Skeletal muscle tissue (tissue), 4 donors: ENCODE results near the gene SEPTIN8. TPM values are rescaled to one million over a fixed set of nuclear protein-coding genes. Genes with fewer than 3 reads are reported as not detected.
A peak's percentile ranks its signal among the peaks of the same experiment; 100 is the strongest.

Source experiments
- H3K27ac ChIP-seq: one replicate; pipeline ENCODE4 v1.7.0; 2013; ENCODE audit warnings: mild to moderate bottlenecking, low read depth, low read length, inconsistent platforms
- H3K27me3 ChIP-seq, 3 donors: one replicate each; pipeline ENCODE4 v1.7.0; 2013; ENCODE audit warnings: low read length in 3 of 3; ENCODE audit not compliant: control insufficient read depth in 3 of 3, insufficient read depth in 3 of 3
- H3K36me3 ChIP-seq, 3 donors: one replicate each; pipeline ENCODE4 v1.7.0; 2013; ENCODE audit warnings: low read length in 3 of 3; ENCODE audit not compliant: control insufficient read depth in 3 of 3, insufficient read depth in 3 of 3
- H3K4me1 ChIP-seq, 3 donors: one replicate each; pipeline ENCODE4 v1.7.0; 2013; ENCODE audit warnings: low read length in 3 of 3, mild to moderate bottlenecking in 3 of 3; ENCODE audit not compliant: control insufficient read depth in 3 of 3, insufficient read depth in 3 of 3
- H3K4me3 ChIP-seq, 3 donors: one replicate each; pipeline ENCODE4 v1.7.0; 2013; ENCODE audit warnings: low read length in 3 of 3
- H3K9ac ChIP-seq, 3 donors: one replicate each; pipeline ENCODE4 v1.7.0; 2013; ENCODE audit warnings: low read length in 3 of 3, mild to moderate bottlenecking in 3 of 3, moderate library complexity in 2 of 3, low read depth in 1 of 3
- H3K9me3 ChIP-seq, 3 donors: one replicate each; pipeline ENCODE4 v1.7.0; 2013; ENCODE audit warnings: low read length in 3 of 3; ENCODE audit not compliant: control insufficient read depth in 3 of 3
- total RNA-seq: library from RNA; depleted of rRNA; stranded (reverse); fragments of >200 nt; gene quantifications from one replicate; pipeline ENCODE4 v1.2.3, GENCODE V29; 2014
- donor health status: Osteomylitis.

The SEPTIN8 gene
- total RNA-seq, 1 donor from 2014 or later, result 28.7 TPM

- Histone ChIP-seq H3K9me3 (no peaks in the 10 kb centered on the region), H3K9ac (no peak overlapping the region), H3K27me3 (no peaks in the 10 kb centered on the region), H3K4me1 (peaks cover 41 to 43% (median 42%) of the 10 kb centered on the region in 3 donors), H3K36me3 (peaks cover 12 to 18% (median 14%) of the 10 kb centered on the region in 3 donors), H3K4me3 (no peak overlapping the region), H3K27ac (no peak overlapping the region)
Measured at GRCh38 chr5:132767150-132767549, 9.9 kb downstream of the SEPTIN8 start.

GRCh38 chr5:132766806-132767055 is 10.3 kb downstream of the SEPTIN8 start:
- no peak overlapping the region for H3K27ac ChIP-seq
- H3K4me3 ChIP-seq, result no peak overlapping the region
- no peaks in the 10 kb centered on the region for H3K27me3 ChIP-seq
- no peak overlapping the region for H3K9ac ChIP-seq
- H3K4me1 ChIP-seq, result peaks cover 37 to 39% (median 38%) of the 10 kb centered on the region in 3 donors
- H3K9me3 ChIP-seq, result no peaks in the 10 kb centered on the region
- H3K36me3 ChIP-seq, result peaks cover 14 to 20% (median 16%) of the 10 kb centered on the region in 3 donors

- H3K9me3 ChIP-seq, result no peaks in the 10 kb centered on the region
- peaks cover 31 to 33% (median 33%) of the 10 kb centered on the region in 3 donors for H3K4me1 ChIP-seq
- H3K36me3 ChIP-seq, result peaks cover 15 to 24% (median 21%) of the 10 kb centered on the region in 3 donors
- H3K27ac ChIP-seq, result no peak overlapping the region
- no peaks in the 10 kb centered on the region for H3K27me3 ChIP-seq
- no peak overlapping the region for H3K4me3 ChIP-seq
- H3K9ac ChIP-seq, result no peak overlapping the region
Measured at GRCh38 chr5:132766020-132766805, 10.8 kb downstream of the SEPTIN8 start.

- no peaks in the 10 kb centered on the region for H3K27me3 ChIP-seq
- H3K9ac ChIP-seq, result peak overlapping the region in 1 of 3 donors; percentile 16
- peaks cover 23 to 31% (median 26%) of the 10 kb centered on the region in 3 donors for H3K36me3 ChIP-seq
- H3K27ac ChIP-seq, result no peak overlapping the region
- peaks cover 25 to 26% (median 26%) of the 10 kb centered on the region in 3 donors for H3K4me1 ChIP-seq
- H3K4me3 ChIP-seq, result no peak overlapping the region
- H3K9me3 ChIP-seq, result no peaks in the 10 kb centered on the region
Measured at GRCh38 chr5:132765311-132766019, 11.6 kb downstream of the SEPTIN8 start.

- no peak overlapping the region for H3K27ac ChIP-seq
- H3K27me3 ChIP-seq, result no peaks in the 10 kb centered on the region
- H3K9me3 ChIP-seq, result no peaks in the 10 kb centered on the region
- peaks cover 26 to 36% (median 26%) of the 10 kb centered on the region in 3 donors for H3K36me3 ChIP-seq
- no peak overlapping the region for H3K4me3 ChIP-seq
- H3K4me1 ChIP-seq, result peaks cover 24 to 25% (median 25%) of the 10 kb centered on the region in 3 donors
- H3K9ac ChIP-seq, result no peak overlapping the region
Measured at GRCh38 chr5:132764671-132765238, 12.3 kb downstream of the SEPTIN8 start.

GRCh38 chr5:132764051-132764450 is 13.0 kb downstream of the SEPTIN8 start:
- peaks cover 26 to 43% (median 28%) of the 10 kb centered on the region in 3 donors for H3K36me3 ChIP-seq
- H3K27ac ChIP-seq, result no peak overlapping the region
- no peak overlapping the region for H3K4me3 ChIP-seq
- peaks cover 24 to 25% (median 25%) of the 10 kb centered on the region in 3 donors for H3K4me1 ChIP-seq
- no peak overlapping the region for H3K9ac ChIP-seq
- H3K27me3 ChIP-seq, result no peaks in the 10 kb centered on the region
- no peaks in the 10 kb centered on the region for H3K9me3 ChIP-seq

GRCh38 chr5:132763181-132764036 is 13.6 kb downstream of the SEPTIN8 start:
- Histone ChIP-seq H3K27ac (no peak overlapping the region), H3K9me3 (no peaks in the 10 kb centered on the region), H3K4me3 (no peak overlapping the region), H3K9ac (no peak overlapping the region), H3K4me1 (peaks cover 20 to 23% (median 22%) of the 10 kb centered on the region in 3 donors), H3K36me3 (peaks cover 28 to 46% (median 30%) of the 10 kb centered on the region in 3 donors), H3K27me3 (no peaks in the 10 kb centered on the region)

- Histone ChIP-seq H3K4me1 (peaks cover 11 to 15% (median 14%) of the 10 kb centered on the region in 3 donors), H3K27me3 (no peaks in the 10 kb centered on the region), H3K4me3 (no peak overlapping the region), H3K9ac (no peak overlapping the region), H3K9me3 (no peaks in the 10 kb centered on the region), H3K27ac (no peak overlapping the region), H3K36me3 (peaks cover 32 to 54% (median 32%) of the 10 kb centered on the region in 3 donors)
Measured at GRCh38 chr5:132762246-132763000, 14.6 kb downstream of the SEPTIN8 start.
